Forelimb muscle (tissue), 1 donor: ENCODE data around the gene PIGV. TPM values are rescaled to one million over a fixed set of nuclear protein-coding genes. Genes with fewer than 3 reads are reported as not detected.
"Not testable (repeated sequence)": the region's sequence is repeated elsewhere in the genome, so short reads cannot be mapped to it uniquely, and the experiment has no call there.

Experiments used
- DNase-seq: peaks from one replicate; pipeline ENCODE4 v3.0.0-alpha.2; 2013; ENCODE audit warnings: low read depth
- polyA plus RNA-seq: library from polyadenylated mRNA; unstranded; fragments of 120-200 nt; gene quantifications from one replicate; pipeline ENCODE4 v1.2.1, GENCODE V29; 2013; ENCODE audit not compliant: insufficient read length

Gene PIGV
- polyA plus RNA-seq, 1 donor: 7.1 TPM

DNA sequence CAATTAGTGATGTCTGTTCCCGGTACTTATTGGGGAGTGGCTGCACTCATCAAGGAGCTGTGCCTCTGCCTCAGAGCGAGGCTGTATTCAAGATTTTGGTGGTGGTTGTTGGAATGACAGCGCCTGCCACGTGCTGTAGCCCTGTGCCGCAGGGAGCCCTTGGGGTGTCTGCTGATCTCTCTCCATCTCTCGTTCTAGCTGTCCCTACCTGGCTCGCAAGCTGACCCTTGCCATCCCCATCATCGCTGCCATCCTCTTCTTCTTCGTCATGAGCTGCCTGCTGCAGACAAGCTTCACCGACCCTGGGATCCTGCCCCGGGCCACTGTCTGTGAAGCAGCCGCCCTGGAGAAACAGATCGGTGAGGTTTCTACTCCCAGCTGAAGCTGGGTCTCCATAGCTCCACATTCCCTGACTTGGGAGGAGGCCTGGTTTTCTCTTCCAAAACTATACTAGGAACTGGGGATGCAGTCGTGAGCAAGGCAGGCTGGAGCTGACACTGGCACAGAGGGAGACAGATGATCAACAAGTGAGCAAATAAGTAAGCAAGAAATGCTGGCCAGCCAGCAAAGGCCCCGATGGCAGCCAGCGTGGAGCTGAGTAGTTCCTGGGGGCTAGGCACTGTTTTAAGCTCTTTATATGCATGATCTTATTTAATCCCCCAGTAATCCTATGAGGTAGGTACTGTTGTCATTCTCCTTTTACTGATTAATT, 44.7 kb downstream of the PIGV start:
- no peak for DNase-seq

DNA sequence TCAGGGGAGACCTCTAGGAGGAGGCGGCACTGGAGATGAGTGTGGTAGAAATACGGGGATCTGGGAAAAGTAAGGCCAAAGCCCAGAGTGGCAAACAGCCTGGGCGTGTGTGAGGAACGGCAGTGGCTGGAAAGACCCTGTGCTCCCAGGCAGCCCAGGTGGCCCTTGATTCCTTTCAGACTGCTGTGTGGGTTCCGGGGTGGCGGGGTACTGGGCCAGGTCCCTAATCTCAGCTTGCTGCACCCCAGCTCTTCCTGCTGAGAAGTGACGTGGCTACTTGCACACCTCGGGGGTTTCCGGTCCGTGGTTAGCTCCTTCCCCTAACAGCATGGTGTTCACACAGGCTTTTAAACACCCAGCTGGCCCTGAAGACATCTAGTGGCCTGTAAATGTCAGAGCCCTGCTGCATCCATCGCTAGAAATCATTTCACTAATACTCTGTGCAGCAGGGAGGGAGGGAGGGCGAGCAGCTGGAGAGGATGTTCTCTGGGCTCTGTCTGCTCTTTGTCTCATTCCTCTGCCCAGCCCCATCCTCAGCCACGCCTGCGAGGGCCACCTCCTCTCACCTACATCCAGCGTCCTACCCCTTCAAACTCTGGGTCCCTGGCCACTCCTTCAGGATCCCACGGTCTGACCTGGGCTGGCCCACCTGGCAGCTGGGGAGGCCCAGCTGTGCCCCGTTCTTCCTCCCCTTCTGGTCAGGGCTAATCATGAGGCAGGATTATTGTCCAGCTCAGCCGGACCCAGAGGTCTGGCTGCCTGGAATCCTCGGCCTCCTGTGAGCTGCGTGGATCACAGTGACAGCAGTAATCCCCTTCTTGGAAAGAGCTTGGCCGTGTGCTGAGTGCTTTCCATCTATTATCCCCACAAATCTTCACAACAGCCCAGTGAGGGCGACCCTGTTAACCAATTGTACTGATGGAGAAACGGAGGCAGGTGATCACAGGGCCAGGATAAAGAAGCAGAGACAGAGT, 46.0 kb downstream of the PIGV start:
- no peak for DNase-seq

DNA sequence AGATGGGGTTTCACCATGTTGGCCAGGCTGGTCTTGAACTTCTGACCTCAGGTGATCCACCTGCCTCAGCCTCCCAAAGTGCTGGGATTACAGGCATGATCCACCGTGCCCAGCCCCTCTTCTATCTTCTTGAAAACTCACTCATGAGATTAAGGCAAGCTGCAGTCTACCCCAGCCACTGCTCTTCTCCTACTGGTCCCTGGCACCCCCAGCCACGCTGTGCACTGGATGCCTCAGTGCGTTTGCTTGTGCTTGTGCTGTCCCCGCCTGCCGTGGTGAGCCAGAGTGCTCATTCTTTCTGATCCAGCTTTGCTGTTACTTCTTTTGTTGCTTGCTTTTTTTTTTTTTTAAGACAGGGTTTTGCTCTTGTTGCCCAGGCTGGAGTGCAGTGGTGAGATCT, 49.9 kb downstream of the PIGV start:
- DNase-seq: not testable (repeated sequence)

DNA sequence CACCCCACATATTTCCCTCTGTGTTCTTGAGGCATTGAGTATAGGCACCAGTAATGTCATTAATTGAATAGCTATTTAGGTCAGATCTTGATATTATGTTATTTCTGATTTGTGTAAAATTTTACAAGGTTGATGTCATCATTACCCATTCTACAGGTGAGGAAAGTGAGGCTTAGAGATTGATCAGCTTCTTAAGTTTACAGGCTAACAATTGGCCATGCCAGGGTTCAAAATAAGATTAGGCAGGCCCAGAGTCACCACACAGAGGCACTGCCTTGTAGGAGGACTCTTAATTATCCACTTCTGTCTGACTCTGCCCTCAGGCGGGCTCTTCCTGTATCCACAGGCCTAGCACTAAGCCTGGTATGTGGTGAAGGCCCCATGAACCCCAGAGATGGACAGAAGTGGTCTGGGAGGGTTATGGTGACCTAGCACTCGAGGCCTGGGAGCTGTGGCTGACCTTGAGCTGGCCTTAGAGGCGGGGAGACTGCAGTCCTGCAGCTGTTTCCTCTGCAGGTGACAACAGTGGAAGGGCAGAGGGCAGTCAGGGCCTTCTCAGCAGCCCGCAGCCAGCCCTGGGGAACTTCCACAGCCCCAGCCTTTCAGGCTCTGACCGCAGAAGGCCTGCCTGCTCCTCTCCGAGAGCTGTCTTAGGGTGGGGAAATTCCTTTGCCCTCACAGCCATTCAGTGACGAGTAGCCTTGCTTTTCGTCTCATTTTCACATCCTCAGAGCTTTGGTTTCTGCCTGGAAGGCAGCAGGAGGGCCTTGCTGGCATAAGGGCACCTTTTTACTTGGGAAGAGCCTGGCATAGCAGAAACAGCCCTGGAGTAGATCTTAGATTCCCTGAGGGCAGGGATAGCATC, 51.0 kb downstream of the PIGV start:
- no peak for DNase-seq

DNA sequence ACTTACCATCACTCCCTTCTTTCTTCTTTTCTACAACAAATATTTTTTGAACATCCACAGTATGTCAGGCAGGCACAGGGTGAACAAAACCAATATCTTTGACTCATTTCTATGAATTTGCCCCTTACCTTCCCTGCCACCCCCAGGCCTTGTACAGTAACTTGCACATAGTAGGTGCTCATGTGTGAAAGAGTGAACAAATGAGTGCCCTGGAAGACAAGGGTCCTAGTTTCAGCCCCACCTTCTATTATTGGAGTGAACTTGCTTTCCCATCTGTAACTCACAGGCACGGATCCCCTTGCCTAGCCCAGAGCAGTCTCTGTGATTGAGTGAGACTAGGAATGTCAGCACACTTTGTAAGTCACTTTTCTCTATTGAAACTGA, 51.6 kb downstream of the PIGV start:
- no peak for DNase-seq

DNA sequence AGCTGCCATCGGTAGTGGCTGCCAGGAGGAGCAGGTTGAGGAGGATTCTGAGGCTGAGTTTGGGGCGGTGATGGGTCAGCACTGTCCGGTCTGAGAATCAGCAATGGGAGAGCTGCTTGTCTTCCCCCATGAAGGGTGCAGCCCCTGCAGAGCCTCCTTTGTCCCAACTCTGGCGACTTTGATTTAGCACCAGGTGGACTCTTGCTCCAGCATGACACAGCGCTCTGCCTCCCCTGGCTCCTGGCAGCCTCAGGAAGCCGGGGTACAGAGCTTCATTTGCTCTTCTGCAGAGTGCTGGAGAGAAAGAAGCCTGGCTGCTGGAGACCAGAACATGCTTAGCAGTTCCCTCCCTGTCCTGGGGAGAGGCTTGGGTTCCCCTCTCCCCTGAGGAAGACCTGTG, 52.0 kb downstream of the PIGV start:
- no peak for DNase-seq

DNA sequence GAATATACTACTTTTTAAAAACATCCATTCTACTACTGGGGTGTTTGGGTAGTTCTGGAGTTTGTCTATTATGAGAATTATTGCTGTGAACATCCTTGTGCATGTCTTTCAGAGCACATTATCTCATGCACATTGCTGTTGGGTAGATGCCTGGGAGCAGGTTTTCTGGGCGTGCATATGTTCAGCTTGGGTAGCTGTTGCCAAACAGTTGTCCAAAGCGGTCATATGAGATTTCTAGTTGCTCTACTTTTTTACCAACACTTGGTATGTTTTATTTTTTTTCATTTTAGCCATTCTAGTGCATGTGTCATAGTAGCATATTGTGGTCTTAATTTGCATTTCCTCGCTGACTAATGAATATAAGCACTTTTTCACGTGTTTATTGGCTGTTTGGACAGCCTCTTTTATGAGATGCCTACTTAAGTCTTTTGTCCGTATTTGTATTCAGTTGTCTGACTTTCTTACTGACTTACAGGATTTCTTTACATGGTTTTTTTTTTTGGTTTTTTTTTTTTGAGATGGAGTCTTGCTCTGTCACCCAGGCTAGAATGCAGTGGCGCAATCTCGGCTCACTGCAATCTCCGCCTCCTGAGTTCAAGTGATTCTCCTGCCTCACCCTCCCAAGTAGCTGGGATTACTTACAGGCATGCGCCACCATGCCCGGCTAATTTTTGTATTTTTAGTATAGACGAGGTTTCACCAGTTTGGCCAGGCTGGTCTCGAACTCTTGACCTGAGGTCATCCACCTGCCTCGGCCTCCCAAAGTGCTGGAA, 56.9 kb downstream of the PIGV start:
- DNase-seq: no peak

DNA sequence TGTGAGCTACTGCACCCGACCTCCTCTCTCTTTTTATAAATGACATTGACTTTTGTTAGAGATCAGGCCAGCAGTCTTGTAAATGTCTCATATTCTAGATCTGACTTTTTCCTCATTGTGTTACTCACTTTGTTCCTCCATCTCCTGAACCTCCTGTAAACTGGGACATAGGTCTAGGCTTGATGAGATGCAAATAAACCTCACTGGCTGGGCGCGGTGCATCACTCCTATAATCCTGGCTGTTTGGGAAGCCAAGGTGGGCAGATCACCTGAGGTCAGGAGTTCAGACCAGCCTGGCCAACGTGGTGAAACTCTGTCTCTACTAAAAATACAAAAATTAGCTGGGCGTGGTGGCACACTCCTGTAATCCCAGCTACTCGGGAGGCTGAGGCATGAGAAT, 60.1 kb downstream of the PIGV start:
- DNase-seq: not testable (repeated sequence)

Other genes starting within 250 kb of the PIGV start
- 41.5 TPM for gene ARID1A, start 91.9 kb upstream of the PIGV start, polyA plus RNA-seq
- gene ZDHHC18, start 38.7 kb downstream of the PIGV start, polyA plus RNA-seq: 14.9 TPM
- gene SFN, start 75.2 kb downstream of the PIGV start, polyA plus RNA-seq: 0.10 TPM
- gene GPN2, start 102.3 kb downstream of the PIGV start, polyA plus RNA-seq: 19.1 TPM
- gene GPATCH3, start 112.5 kb downstream of the PIGV start, polyA plus RNA-seq: 9.9 TPM
- not detected for gene NR0B2, start 126.0 kb downstream of the PIGV start, polyA plus RNA-seq
- 50.2 TPM for gene NUDC, start 133.8 kb downstream of the PIGV start, polyA plus RNA-seq
- gene KDF1, start 172.5 kb downstream of the PIGV start, polyA plus RNA-seq: not detected
- gene TRNP1, start 205.7 kb downstream of the PIGV start, polyA plus RNA-seq: 0.96 TPM
- gene TENT5B, start 224.9 kb downstream of the PIGV start, polyA plus RNA-seq: 0.65 TPM